ENCODE measurements around the gene FAM131C.

DNA sequence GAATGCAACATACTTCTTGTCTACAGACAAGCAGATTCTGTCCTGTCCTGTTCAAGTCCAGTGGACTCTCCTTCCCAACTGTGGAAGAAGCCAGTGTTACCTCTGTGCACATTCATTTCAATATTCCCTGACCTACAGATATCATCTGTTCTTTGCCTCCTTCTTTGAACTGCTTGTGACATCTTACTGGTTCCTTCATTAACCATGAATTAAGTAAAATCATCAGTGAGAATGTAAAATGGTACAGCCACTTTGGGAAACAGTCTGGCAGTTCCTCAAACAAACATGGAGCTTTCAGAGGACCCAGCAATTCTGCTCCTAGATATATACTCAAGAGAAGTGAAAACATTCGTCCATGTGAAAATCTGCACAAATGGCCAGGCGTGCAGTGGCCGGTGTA lies 62.6 kb downstream of the FAM131C start:
- no peak for TF ChIP-seq EZH2phosphoT487 (conservative IDR thresholded peaks at IDR 0.05; ENCODE audit: low read length)
- TF ChIP-seq, protein P1, sequence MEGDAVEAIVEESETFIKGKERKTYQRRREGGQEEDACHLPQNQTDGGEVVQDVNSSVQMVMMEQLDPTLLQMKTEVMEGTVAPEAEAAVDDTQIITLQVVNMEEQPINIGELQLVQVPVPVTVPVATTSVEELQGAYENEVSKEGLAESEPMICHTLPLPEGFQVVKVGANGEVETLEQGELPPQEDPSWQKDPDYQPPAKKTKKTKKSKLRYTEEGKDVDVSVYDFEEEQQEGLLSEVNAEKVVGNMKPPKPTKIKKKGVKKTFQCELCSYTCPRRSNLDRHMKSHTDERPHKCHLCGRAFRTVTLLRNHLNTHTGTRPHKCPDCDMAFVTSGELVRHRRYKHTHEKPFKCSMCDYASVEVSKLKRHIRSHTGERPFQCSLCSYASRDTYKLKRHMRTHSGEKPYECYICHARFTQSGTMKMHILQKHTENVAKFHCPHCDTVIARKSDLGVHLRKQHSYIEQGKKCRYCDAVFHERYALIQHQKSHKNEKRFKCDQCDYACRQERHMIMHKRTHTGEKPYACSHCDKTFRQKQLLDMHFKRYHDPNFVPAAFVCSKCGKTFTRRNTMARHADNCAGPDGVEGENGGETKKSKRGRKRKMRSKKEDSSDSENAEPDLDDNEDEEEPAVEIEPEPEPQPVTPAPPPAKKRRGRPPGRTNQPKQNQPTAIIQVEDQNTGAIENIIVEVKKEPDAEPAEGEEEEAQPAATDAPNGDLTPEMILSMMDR (IDR thresholded peaks at IDR 0.05; ENCODE audit: insufficient read depth, low read length, poor library complexity, severe bottlenecking), result no peak
